ENCODE data around the gene SPAG5.

The SPAG5 gene

DNA sequence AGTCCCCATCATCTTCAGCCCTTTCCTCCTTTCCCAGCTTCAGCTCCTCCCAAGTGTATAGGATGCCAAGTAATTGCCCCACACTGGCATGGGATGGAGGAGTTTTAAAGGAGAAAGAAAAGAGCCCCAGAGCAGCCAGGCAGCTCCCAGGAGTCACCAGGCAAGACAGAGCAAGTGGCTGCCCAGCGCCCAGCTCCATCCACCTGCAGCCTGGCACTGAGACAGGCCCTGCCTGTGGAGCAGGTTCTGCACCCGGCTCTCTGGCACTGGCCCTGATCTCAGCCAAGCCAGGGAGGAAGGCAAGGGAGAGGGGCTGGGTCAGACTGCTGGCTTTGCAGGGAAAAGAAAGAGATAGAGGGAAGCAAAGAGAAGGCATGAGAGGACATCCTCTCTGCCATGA lies 71.0 kb downstream of the SPAG5 start:
- no peaks in the 10 kb centered on the region for H3K79me2 ChIP-seq (ENCODE audit: insufficient read depth, low read length)
- H3K27me3 ChIP-seq (ENCODE audit: insufficient read depth, low read length, poor library complexity, severe bottlenecking): no peaks in the 10 kb centered on the region
- H3K4me1 ChIP-seq (ENCODE audit: insufficient read depth, low read length, poor library complexity, severe bottlenecking): no peaks in the 10 kb centered on the region
- no peak overlapping the region for H2AFZ ChIP-seq (ENCODE audit: low read length)
- no peaks in the 10 kb centered on the region for H4K20me1 ChIP-seq (ENCODE audit: insufficient read depth, low read length, poor library complexity, severe bottlenecking)
- H3K9me2 ChIP-seq (replicated peaks; ENCODE audit: low read depth, low read length): no peaks in the 10 kb centered on the region
- no peak overlapping the region for H3K4me2 ChIP-seq (ENCODE audit: low read depth, low read length, poor library complexity, severe bottlenecking)
- no peaks in the 10 kb centered on the region for H3K9me3 ChIP-seq (ENCODE audit: insufficient read depth, low read depth, low read length)
- TF ChIP-seq, protein P1, sequence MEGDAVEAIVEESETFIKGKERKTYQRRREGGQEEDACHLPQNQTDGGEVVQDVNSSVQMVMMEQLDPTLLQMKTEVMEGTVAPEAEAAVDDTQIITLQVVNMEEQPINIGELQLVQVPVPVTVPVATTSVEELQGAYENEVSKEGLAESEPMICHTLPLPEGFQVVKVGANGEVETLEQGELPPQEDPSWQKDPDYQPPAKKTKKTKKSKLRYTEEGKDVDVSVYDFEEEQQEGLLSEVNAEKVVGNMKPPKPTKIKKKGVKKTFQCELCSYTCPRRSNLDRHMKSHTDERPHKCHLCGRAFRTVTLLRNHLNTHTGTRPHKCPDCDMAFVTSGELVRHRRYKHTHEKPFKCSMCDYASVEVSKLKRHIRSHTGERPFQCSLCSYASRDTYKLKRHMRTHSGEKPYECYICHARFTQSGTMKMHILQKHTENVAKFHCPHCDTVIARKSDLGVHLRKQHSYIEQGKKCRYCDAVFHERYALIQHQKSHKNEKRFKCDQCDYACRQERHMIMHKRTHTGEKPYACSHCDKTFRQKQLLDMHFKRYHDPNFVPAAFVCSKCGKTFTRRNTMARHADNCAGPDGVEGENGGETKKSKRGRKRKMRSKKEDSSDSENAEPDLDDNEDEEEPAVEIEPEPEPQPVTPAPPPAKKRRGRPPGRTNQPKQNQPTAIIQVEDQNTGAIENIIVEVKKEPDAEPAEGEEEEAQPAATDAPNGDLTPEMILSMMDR (conservative IDR thresholded peaks at IDR 0.05; ENCODE audit: low read length): no peak
- TF ChIP-seq EZH2phosphoT487 (IDR thresholded peaks at IDR 0.05; ENCODE audit: borderline replicate concordance): no peak
- H3K4me3 ChIP-seq (ENCODE audit: low read length, poor library complexity, severe bottlenecking): no peak overlapping the region
- no peaks in the 10 kb centered on the region for H3F3A ChIP-seq (ENCODE audit: low read depth)
- no peaks in the 10 kb centered on the region for H3K36me3 ChIP-seq (ENCODE audit: insufficient read depth, low read length)
- H3K9ac ChIP-seq (ENCODE audit: low read depth, low read length, poor library complexity, severe bottlenecking): no peak overlapping the region
